ENCODE measurements around the gene GXYLT1.

DNA sequence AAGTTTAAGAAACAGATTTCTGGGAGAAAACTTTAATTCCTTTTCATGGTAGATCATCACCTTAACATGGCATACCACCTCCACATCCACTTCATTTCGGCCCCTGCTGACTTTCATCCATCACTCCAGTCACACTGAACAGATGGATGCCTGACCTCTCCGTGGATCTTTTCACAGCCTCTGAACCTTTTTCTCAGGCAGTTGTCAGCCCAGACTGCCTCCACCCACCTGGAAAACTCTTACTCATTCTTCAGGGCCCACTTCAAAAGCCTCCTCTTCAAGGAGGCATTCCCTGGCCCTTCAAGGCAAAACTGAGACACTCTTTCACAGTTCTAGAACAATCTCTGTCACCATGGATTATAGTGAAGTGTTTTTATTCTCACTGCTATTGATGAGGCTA lies 52.9 kb downstream of the GXYLT1 start:
- TF ChIP-seq, protein P1, sequence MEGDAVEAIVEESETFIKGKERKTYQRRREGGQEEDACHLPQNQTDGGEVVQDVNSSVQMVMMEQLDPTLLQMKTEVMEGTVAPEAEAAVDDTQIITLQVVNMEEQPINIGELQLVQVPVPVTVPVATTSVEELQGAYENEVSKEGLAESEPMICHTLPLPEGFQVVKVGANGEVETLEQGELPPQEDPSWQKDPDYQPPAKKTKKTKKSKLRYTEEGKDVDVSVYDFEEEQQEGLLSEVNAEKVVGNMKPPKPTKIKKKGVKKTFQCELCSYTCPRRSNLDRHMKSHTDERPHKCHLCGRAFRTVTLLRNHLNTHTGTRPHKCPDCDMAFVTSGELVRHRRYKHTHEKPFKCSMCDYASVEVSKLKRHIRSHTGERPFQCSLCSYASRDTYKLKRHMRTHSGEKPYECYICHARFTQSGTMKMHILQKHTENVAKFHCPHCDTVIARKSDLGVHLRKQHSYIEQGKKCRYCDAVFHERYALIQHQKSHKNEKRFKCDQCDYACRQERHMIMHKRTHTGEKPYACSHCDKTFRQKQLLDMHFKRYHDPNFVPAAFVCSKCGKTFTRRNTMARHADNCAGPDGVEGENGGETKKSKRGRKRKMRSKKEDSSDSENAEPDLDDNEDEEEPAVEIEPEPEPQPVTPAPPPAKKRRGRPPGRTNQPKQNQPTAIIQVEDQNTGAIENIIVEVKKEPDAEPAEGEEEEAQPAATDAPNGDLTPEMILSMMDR (IDR thresholded peaks at IDR 0.05 in 2 of 3, conservative IDR thresholded peaks at IDR 0.05 in 1 of 3; ENCODE audit: borderline replicate concordance in 1 of 3, insufficient read depth in 1 of 3, low read depth in 2 of 3, low read length in 2 of 3) = no peak
- TF ChIP-seq CEBPB (IDR thresholded peaks at IDR 0.05; ENCODE audit: low read depth) = no peak
- no peak for TF ChIP-seq POLR2AphosphoS5 (IDR thresholded peaks at IDR 0.05; ENCODE audit: low read depth, low read length)
- no peak for TF ChIP-seq CBX3 (IDR thresholded peaks at IDR 0.05; ENCODE audit: low read depth)
- TF ChIP-seq, protein P2, sequence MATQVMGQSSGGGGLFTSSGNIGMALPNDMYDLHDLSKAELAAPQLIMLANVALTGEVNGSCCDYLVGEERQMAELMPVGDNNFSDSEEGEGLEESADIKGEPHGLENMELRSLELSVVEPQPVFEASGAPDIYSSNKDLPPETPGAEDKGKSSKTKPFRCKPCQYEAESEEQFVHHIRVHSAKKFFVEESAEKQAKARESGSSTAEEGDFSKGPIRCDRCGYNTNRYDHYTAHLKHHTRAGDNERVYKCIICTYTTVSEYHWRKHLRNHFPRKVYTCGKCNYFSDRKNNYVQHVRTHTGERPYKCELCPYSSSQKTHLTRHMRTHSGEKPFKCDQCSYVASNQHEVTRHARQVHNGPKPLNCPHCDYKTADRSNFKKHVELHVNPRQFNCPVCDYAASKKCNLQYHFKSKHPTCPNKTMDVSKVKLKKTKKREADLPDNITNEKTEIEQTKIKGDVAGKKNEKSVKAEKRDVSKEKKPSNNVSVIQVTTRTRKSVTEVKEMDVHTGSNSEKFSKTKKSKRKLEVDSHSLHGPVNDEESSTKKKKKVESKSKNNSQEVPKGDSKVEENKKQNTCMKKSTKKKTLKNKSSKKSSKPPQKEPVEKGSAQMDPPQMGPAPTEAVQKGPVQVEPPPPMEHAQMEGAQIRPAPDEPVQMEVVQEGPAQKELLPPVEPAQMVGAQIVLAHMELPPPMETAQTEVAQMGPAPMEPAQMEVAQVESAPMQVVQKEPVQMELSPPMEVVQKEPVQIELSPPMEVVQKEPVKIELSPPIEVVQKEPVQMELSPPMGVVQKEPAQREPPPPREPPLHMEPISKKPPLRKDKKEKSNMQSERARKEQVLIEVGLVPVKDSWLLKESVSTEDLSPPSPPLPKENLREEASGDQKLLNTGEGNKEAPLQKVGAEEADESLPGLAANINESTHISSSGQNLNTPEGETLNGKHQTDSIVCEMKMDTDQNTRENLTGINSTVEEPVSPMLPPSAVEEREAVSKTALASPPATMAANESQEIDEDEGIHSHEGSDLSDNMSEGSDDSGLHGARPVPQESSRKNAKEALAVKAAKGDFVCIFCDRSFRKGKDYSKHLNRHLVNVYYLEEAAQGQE (IDR thresholded peaks at IDR 0.05; ENCODE audit: low read depth) = no peak

Measured in HCT116 (cell line).